Activated B cell treated with CpG ODN at 0.5 μM for 24 hours (primary cell): ENCODE measurements around the gene HIVEP3. TPM values are rescaled to one million over a fixed set of nuclear protein-coding genes. Genes with fewer than 3 reads are reported as not detected.

Experiments used
- ATAC-seq: fragments of 200-7000 bp; cut with Tn5 transposase; one replicate; pipeline ENCODE4 v1.10.0; 2021; ENCODE audit warnings: low read depth, mild to moderate bottlenecking, moderate library complexity
- CTCF ChIA-PET: fragments of 350-600 bp; sonication (Branson Sonifier 250); formaldehyde crosslinking; loops from one replicate; lab custom pipeline; 2021; ENCODE audit warnings: antibody characterized with exemption; lab: Charles Lee
- POLR2A ChIA-PET: fragments of 350-600 bp; sonication (Branson Sonifier 250); formaldehyde crosslinking; loops from one replicate; lab custom pipeline; 2021; ENCODE audit warnings: antibody characterized with exemption; lab: Charles Lee
- DNase-seq: peaks from one replicate; pipeline ENCODE4 v3.0.0; 2022
- H3K27ac Mint-ChIP-seq: one replicate; pipeline ENCODE4 v1.8.0; 2020; ENCODE audit warnings: mixed read lengths
- H3K27me3 Mint-ChIP-seq: one replicate; pipeline ENCODE4 v1.8.0; 2021; ENCODE audit warnings: mixed read lengths
- H3K36me3 Mint-ChIP-seq: one replicate; pipeline ENCODE4 v1.8.0; 2021; ENCODE audit warnings: low read depth, mixed read lengths
- H3K4me1 Mint-ChIP-seq: one replicate; pipeline ENCODE4 v1.8.0; 2021; ENCODE audit warnings: mixed read lengths
- H3K4me3 Mint-ChIP-seq: one replicate; pipeline ENCODE4 v1.8.0; 2020; ENCODE audit warnings: mild to moderate bottlenecking, mixed read lengths
- H3K9me3 Mint-ChIP-seq: one replicate; pipeline ENCODE4 v1.8.0; 2020; ENCODE audit warnings: mixed read lengths
- intact Hi-C: fragments of 100-400 bp; cut with micrococcal nuclease; formaldehyde crosslinking; loops from one replicate; pipeline ENCODE4 v1.15.1; 2024
- total RNA-seq: library from RNA; stranded (reverse); gene quantifications from 2 replicates; pipeline ENCODE4 v1.2.3, GENCODE V29; 2022
- TF ChIP-seq, protein P1 (sequence below): fragments of 200-600 bp; IDR thresholded peaks from one replicate; pipeline ENCODE4 v1.8.0; 2022; ENCODE audit warnings: antibody characterized with exemption, mild to moderate bottlenecking

The HIVEP3 gene
- total RNA-seq, 1 donor from 2014 or later = 14.4 TPM

DNA sequence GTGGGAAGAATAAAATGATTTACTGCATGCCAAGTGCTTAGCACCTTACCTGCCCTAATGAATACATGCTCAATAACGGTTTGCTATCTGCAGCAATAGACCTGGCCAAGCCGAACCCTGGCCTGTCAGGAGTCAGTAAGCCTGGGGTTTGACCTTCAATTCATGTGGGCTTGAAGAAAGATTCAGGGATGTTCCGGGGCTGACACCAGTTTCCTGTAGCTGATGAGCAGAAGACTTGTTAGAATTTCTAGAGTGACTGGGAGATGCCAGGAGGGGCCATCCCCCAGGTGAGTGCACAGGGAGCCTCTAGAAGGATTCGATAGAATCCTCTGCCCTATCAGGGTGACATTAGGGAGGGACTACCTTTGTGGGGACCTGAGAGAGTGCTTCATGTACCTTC, 210.9 kb downstream of the HIVEP3 start:
- Mint-ChIP-seq H3K27me3 (no peaks in the 10 kb centered on the region), H3K27ac (no peak overlapping the region), H3K36me3 (no peaks in the 10 kb centered on the region), H3K4me3 (no peak overlapping the region), H3K9me3 (no peaks in the 10 kb centered on the region), H3K4me1 (peaks cover 15% of the 10 kb centered on the region)
- TF ChIP-seq, protein P1, sequence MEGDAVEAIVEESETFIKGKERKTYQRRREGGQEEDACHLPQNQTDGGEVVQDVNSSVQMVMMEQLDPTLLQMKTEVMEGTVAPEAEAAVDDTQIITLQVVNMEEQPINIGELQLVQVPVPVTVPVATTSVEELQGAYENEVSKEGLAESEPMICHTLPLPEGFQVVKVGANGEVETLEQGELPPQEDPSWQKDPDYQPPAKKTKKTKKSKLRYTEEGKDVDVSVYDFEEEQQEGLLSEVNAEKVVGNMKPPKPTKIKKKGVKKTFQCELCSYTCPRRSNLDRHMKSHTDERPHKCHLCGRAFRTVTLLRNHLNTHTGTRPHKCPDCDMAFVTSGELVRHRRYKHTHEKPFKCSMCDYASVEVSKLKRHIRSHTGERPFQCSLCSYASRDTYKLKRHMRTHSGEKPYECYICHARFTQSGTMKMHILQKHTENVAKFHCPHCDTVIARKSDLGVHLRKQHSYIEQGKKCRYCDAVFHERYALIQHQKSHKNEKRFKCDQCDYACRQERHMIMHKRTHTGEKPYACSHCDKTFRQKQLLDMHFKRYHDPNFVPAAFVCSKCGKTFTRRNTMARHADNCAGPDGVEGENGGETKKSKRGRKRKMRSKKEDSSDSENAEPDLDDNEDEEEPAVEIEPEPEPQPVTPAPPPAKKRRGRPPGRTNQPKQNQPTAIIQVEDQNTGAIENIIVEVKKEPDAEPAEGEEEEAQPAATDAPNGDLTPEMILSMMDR = no peak
- ATAC-seq = no peak
- intact Hi-C loops = no loop called here
- CTCF ChIA-PET = interaction anchor here (1.9 kb wide), 1 partner anchor 20 kb away, joined by 6 read pairs; no protein-coding TSS in a partner anchor
- POLR2A ChIA-PET = interaction anchor here (1.2 kb wide), 1 partner anchor 20 kb away, joined by 4 read pairs; no protein-coding TSS in a partner anchor
- DNase-seq = no peak

DNA sequence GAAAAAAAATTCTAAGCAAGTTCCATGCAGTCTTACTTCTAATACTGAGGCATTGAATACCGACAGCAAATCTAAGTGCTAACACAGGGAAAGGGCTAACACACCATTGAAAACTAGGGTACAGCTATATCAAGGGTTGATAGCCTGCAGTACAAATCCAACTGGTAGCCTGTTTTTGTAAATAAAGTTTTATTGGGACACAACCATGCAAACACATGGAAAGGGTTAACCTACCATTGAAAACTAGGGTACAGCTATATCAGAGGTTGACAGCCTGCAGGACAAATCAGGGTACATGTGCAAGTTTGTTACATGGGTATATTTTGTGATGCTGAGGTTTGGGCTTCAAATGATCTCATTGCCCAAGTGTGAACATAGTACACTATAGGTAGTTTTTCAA, 212.9 kb downstream of the HIVEP3 start:
- DNase-seq (no peak), ATAC-seq (no peak)
- TF ChIP-seq, protein P1 = no peak
- ChIA-PET POLR2A (no interaction called here), CTCF (interaction anchor here (0.8 kb wide), 1 partner anchor 28 kb away, joined by 3 read pairs; no protein-coding TSS in a partner anchor)
- Mint-ChIP-seq H3K4me1 (peaks cover 15% of the 10 kb centered on the region), H3K36me3 (no peaks in the 10 kb centered on the region), H3K27ac (no peak overlapping the region), H3K9me3 (no peaks in the 10 kb centered on the region), H3K27me3 (no peaks in the 10 kb centered on the region), H3K4me3 (no peak overlapping the region)
- intact Hi-C loops = no loop called here

DNA sequence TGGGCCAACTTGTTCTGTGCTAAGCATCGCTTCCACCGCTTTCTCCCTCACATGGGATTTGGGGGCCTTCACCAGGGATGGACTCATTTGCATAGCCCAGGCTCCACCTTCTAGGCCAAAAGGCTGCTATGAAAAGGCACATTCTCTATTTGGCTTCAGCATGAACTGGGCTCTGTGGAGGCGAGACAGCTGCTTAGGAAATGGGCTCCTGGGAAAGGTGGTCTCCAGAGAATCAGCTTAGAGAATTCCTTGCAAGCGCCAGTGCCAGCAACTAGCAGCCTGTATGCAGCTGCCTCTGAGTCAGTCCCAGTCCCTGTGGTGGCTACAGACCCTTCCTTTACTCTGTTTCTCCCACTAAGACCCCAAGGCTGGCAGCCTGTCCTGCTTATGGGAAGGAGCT, 214.5 kb downstream of the HIVEP3 start:
- TF ChIP-seq, protein P1 = no peak
- Mint-ChIP-seq H3K36me3 (no peaks in the 10 kb centered on the region), H3K4me1 (peaks cover 20% of the 10 kb centered on the region), H3K9me3 (no peaks in the 10 kb centered on the region), H3K4me3 (no peak overlapping the region), H3K27me3 (no peaks in the 10 kb centered on the region), H3K27ac (no peak overlapping the region)
- intact Hi-C loops = no loop called here
- ChIA-PET POLR2A (no interaction called here), CTCF (interaction anchor here (1.1 kb wide), 1 partner anchor 10 kb away, joined by 3 read pairs; no protein-coding TSS in a partner anchor)
- DNase-seq (peak; percentile 4), ATAC-seq (no peak)

DNA sequence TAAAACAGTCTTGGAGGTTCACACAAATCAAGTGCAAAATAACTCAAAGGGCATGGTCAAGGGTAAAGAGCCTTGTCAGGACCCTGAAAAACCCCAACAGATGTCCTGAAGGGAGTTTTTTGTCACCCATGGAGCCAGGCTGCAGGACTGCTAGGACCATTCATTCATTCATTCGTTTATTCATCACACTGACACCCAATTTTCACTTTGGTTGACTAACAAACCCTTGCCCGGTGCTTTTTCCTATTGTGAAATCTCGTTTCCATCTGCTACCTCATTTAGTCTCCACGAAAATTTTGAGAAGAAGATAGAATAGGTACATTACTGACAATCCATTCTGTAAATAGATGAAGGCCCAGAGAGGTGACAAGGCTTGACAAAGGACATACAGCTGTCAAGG, 216.0 kb downstream of the HIVEP3 start:
- DNase-seq = no peak
- Mint-ChIP-seq H3K4me1 (peaks cover 16% of the 10 kb centered on the region), H3K36me3 (no peaks in the 10 kb centered on the region), H3K27me3 (no peaks in the 10 kb centered on the region), H3K9me3 (no peaks in the 10 kb centered on the region), H3K27ac (no peak overlapping the region), H3K4me3 (no peak overlapping the region)
- ChIA-PET CTCF (no interaction called here), POLR2A (no interaction called here)
- no peak for ATAC-seq
- intact Hi-C loops = no loop called here
- TF ChIP-seq, protein P1 = no peak

DNA sequence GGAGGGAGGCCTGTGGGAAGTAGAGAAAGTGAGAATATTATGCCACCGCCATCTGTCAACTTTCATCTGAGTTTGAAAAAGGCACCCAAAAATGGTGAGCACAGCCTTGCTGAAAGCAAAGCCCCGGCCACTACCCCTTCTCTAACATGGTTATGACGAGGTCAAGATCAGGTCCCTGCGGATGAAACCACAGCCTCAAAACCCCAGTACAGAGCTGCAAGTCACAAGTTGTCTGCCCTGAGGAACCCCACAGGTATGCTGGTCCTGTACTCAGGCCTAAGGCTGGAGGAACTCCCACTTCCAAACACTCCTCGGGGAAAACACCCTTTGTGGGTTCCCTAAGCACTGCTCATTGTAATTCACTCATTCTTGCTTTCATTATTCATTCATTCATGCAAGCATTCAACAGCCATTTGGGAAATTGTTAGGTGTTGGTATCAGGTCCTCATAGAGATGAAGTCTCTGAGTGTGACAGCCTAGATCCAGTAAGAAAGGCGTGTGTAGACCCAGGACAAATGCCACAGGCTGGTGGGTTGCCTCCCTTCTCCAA, 217.7 kb downstream of the HIVEP3 start:
- ATAC-seq = no peak
- no peak overlapping the region for H3K4me3 Mint-ChIP-seq
- H3K27ac Mint-ChIP-seq = no peak overlapping the region
- no peak for DNase-seq
- H3K36me3 Mint-ChIP-seq = no peaks in the 10 kb centered on the region
- no peaks in the 10 kb centered on the region for H3K27me3 Mint-ChIP-seq
- TF ChIP-seq, protein P1 = no peak
- H3K4me1 Mint-ChIP-seq = peaks cover 13% of the 10 kb centered on the region
- POLR2A ChIA-PET = interaction anchor here (0.9 kb wide), 1 partner anchor 12 kb away, joined by 3 read pairs; no protein-coding TSS in a partner anchor
- no peaks in the 10 kb centered on the region for H3K9me3 Mint-ChIP-seq
- intact Hi-C loops = no loop called here
- CTCF ChIA-PET = no interaction called here
